Activated naive CD4-positive, alpha-beta T cell treated with anti-CD3 and anti-CD28 coated beads, Interleukin-2, amount 50 U/mL, for 72 hours (primary cell): ENCODE results near the gene DOLPP1. TPM values are rescaled to one million over a fixed set of nuclear protein-coding genes. Genes with fewer than 3 reads are reported as not detected.

Source experiments
- ATAC-seq, 2 donors: fragments of 150-1000 bp; cut with Tn5 transposase; 2 replicates each; pipeline ENCODE4 v1.10.0; 2021; ENCODE audit warnings: mild to moderate bottlenecking in 2 of 2, moderate library complexity in 2 of 2
- DNase-seq, 2 donors: peaks; one replicate each; pipeline ENCODE4 v3.0.0; 2021 to 2022; ENCODE audit warnings: low spot score in 2 of 2
- H3K27ac Mint-ChIP-seq, 2 donors: one replicate each; pipeline ENCODE4 v1.8.0; 2022; ENCODE audit warnings: mild to moderate bottlenecking in 2 of 2, mixed read lengths in 2 of 2
- H3K36me3 Mint-ChIP-seq, 2 donors: one replicate each; pipeline ENCODE4 v1.8.0; 2022; ENCODE audit warnings: mixed read lengths in 2 of 2
- H3K9me3 Mint-ChIP-seq, 2 donors: one replicate each; pipeline ENCODE4 v1.8.0; 2022; ENCODE audit warnings: mixed read lengths in 2 of 2
- total RNA-seq, 2 donors: library from RNA; stranded (reverse); gene quantifications; one replicate each; pipeline ENCODE4 v1.2.3, GENCODE V29; 2022

DOLPP1 gene
- total RNA-seq, 2 donors from 2014 or later, result 11.6 to 36.1 TPM

GRCh38 chr9:129058965-129059795 lies 21.7 kb upstream of the DOLPP1 start:
- Mint-ChIP-seq H3K27ac (no peak overlapping the region), H3K9me3 (no peaks in the 10 kb centered on the region), H3K36me3 (no peaks in the 10 kb centered on the region)
- ATAC-seq, result peak in 1 of 2 donors; percentile 43
- no peak for DNase-seq

- H3K9me3 Mint-ChIP-seq, result no peaks in the 10 kb centered on the region
- peak overlapping the region in 1 of 2 donors; percentile 60 for H3K27ac Mint-ChIP-seq
- ATAC-seq, result no peak
- no peaks in the 10 kb centered on the region for H3K36me3 Mint-ChIP-seq
- no peak for DNase-seq
These were observed 20.8 kb upstream of the DOLPP1 start for GRCh38 chr9:129059796-129060785.

GRCh38 chr9:129060991-129061390 lies 19.9 kb upstream of the DOLPP1 start:
- Mint-ChIP-seq H3K36me3 (peaks cover 0 to 5% of the 10 kb centered on the region in 2 donors), H3K27ac (peak overlapping the region in 1 of 2 donors; percentile 50), H3K9me3 (no peaks in the 10 kb centered on the region)
- ATAC-seq, result no peak
- no peak for DNase-seq

- no peak overlapping the region for H3K27ac Mint-ChIP-seq
- DNase-seq (no peak), ATAC-seq (no peak)
- H3K36me3 Mint-ChIP-seq, result peaks cover 0 to 6% of the 10 kb centered on the region in 2 donors
- no peaks in the 10 kb centered on the region for H3K9me3 Mint-ChIP-seq
These were observed 17.9 kb upstream of the DOLPP1 start for GRCh38 chr9:129063061-129063460.

GRCh38 chr9:129064499-129064908 lies 16.4 kb upstream of the DOLPP1 start:
- peaks cover 0 to 12% of the 10 kb centered on the region in 2 donors for H3K36me3 Mint-ChIP-seq
- no peak overlapping the region for H3K27ac Mint-ChIP-seq
- no peaks in the 10 kb centered on the region for H3K9me3 Mint-ChIP-seq
- ATAC-seq (no peak), DNase-seq (no peak)

- DNase-seq (no peak), ATAC-seq (no peak)
- Mint-ChIP-seq H3K9me3 (no peaks in the 10 kb centered on the region), H3K36me3 (peaks cover 0 to 12% of the 10 kb centered on the region in 2 donors), H3K27ac (peak overlapping the region; percentile 79 to 98)
These were observed 12.8 kb upstream of the DOLPP1 start for GRCh38 chr9:129068110-129068509.

GRCh38 chr9:129068990-129069861 lies 11.7 kb upstream of the DOLPP1 start:
- DNase-seq (peak; percentile 44 to 74), ATAC-seq (peak; percentile 87 to 96)
- Mint-ChIP-seq H3K9me3 (no peaks in the 10 kb centered on the region), H3K27ac (peak overlapping the region; percentile 79 to 98), H3K36me3 (peaks cover 0 to 12% of the 10 kb centered on the region in 2 donors)

GRCh38 chr9:129069862-129070641 lies 10.9 kb upstream of the DOLPP1 start:
- peak overlapping the region; percentile 79 to 88 for H3K27ac Mint-ChIP-seq
- DNase-seq (no peak), ATAC-seq (no peak)
- H3K36me3 Mint-ChIP-seq, result peaks cover 0 to 12% of the 10 kb centered on the region in 2 donors
- H3K9me3 Mint-ChIP-seq, result no peaks in the 10 kb centered on the region

- no peak for ATAC-seq
- peaks cover 0 to 8% of the 10 kb centered on the region in 2 donors for H3K36me3 Mint-ChIP-seq
- DNase-seq, result no peak
- no peaks in the 10 kb centered on the region for H3K9me3 Mint-ChIP-seq
- H3K27ac Mint-ChIP-seq, result peak overlapping the region in 1 of 2 donors; percentile 36
These were observed 10.0 kb upstream of the DOLPP1 start for GRCh38 chr9:129070696-129071525.

GRCh38 chr9:129071526-129072126 lies 9.3 kb upstream of the DOLPP1 start:
- peaks cover 0 to 6% of the 10 kb centered on the region in 2 donors for H3K36me3 Mint-ChIP-seq

GRCh38 chr9:129072171-129072570 lies 8.7 kb upstream of the DOLPP1 start:
- Mint-ChIP-seq H3K9me3 (no peaks in the 10 kb centered on the region), H3K27ac (no peak overlapping the region), H3K36me3 (peaks cover 0 to 6% of the 10 kb centered on the region in 2 donors)
- ATAC-seq (no peak), DNase-seq (no peak)

More at GRCh38 chr9:129071526-129072126, 9.3 kb upstream of the DOLPP1 start:
- Mint-ChIP-seq H3K27ac (no peak overlapping the region), H3K9me3 (no peaks in the 10 kb centered on the region)
- no peak for ATAC-seq
- no peak for DNase-seq

- Mint-ChIP-seq H3K9me3 (no peaks in the 10 kb centered on the region), H3K36me3 (peaks cover 0 to 6% of the 10 kb centered on the region in 2 donors), H3K27ac (peak overlapping the region in 1 of 2 donors; percentile 51)
- ATAC-seq, result no peak
- DNase-seq, result no peak
These were observed 7.5 kb upstream of the DOLPP1 start for GRCh38 chr9:129073404-129073803.

GRCh38 chr9:129074106-129074505 lies 6.8 kb upstream of the DOLPP1 start:
- Mint-ChIP-seq H3K27ac (no peak overlapping the region), H3K36me3 (no peaks in the 10 kb centered on the region), H3K9me3 (no peaks in the 10 kb centered on the region)
- DNase-seq (no peak), ATAC-seq (no peak)

GRCh38 chr9:129075996-129076639 lies 4.8 kb upstream of the DOLPP1 start:
- no peak for DNase-seq
- no peak for ATAC-seq
- Mint-ChIP-seq H3K36me3 (no peaks in the 10 kb centered on the region), H3K9me3 (no peaks in the 10 kb centered on the region), H3K27ac (no peak overlapping the region)
